ENCODE results near the gene CNTF. TPM values are rescaled to one million over a fixed set of nuclear protein-coding genes. Genes with fewer than 3 reads are reported as not detected.
A peak's percentile ranks its signal among the peaks of the same experiment; 100 is the strongest.

Gene CNTF
- total and polyA plus RNA-seq, 10 of the 15 experiments (the other 5 are each of a cell fraction or from before 2014, with no cell fraction given) = 0.16 to 2.3 (median 0.73) TPM

DNA sequence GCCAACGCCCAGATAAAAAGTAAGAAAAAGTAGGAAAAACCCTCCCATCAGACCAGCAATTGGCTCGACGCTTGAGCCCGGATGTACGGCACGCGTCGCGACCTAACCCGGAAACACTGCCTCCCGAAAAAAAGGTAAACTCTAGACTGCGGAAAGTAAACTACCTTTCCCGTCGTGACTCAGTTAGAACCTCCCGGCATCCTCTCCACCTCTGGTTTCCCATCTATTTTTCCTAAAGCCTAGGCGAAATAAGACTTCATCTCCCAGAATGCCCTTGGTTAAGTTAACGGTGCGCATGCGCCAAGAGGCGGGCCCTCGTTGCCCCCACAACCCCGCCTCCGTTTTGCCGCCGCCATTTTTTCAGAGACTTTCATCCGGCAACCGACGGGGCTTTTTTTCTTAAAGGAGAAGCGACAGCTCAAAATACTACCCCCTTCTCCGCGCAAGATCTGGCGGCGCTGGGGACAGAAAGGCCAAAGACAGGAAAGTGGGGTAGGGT is 44.3 kb upstream of the CNTF start (continued):
- TF ChIP-seq, protein P1, sequence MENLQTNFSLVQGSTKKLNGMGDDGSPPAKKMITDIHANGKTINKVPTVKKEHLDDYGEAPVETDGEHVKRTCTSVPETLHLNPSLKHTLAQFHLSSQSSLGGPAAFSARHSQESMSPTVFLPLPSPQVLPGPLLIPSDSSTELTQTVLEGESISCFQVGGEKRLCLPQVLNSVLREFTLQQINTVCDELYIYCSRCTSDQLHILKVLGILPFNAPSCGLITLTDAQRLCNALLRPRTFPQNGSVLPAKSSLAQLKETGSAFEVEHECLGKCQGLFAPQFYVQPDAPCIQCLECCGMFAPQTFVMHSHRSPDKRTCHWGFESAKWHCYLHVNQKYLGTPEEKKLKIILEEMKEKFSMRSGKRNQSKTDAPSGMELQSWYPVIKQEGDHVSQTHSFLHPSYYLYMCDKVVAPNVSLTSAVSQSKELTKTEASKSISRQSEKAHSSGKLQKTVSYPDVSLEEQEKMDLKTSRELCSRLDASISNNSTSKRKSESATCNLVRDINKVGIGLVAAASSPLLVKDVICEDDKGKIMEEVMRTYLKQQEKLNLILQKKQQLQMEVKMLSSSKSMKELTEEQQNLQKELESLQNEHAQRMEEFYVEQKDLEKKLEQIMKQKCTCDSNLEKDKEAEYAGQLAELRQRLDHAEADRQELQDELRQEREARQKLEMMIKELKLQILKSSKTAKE (IDR thresholded peaks at IDR 0.05; ENCODE audit: low read depth, poor library complexity, severe bottlenecking) = peak; percentile 32
- TF ChIP-seq MTA3 (IDR thresholded peaks at IDR 0.05; ENCODE audit: borderline replicate concordance, low read length) = no peak; the same call in 1 of the 2 replicates
- TF ChIP-seq ZNF24 (IDR thresholded peaks at IDR 0.05) = no peak
- TF ChIP-seq, protein P2, sequence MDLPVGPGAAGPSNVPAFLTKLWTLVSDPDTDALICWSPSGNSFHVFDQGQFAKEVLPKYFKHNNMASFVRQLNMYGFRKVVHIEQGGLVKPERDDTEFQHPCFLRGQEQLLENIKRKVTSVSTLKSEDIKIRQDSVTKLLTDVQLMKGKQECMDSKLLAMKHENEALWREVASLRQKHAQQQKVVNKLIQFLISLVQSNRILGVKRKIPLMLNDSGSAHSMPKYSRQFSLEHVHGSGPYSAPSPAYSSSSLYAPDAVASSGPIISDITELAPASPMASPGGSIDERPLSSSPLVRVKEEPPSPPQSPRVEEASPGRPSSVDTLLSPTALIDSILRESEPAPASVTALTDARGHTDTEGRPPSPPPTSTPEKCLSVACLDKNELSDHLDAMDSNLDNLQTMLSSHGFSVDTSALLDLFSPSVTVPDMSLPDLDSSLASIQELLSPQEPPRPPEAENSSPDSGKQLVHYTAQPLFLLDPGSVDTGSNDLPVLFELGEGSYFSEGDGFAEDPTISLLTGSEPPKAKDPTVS (IDR thresholded peaks at IDR 0.05; ENCODE audit: low read depth, low read length) = no peak
- TF ChIP-seq, protein P3, sequence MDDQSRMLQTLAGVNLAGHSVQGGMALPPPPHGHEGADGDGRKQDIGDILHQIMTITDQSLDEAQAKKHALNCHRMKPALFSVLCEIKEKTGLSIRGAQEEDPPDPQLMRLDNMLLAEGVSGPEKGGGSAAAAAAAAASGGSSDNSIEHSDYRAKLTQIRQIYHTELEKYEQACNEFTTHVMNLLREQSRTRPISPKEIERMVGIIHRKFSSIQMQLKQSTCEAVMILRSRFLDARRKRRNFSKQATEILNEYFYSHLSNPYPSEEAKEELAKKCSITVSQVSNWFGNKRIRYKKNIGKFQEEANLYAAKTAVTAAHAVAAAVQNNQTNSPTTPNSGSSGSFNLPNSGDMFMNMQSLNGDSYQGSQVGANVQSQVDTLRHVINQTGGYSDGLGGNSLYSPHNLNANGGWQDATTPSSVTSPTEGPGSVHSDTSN (IDR thresholded peaks at IDR 0.05; ENCODE audit: insufficient replicate concordance, low read depth, low read length) = no peak
- TF ChIP-seq, protein P4, sequence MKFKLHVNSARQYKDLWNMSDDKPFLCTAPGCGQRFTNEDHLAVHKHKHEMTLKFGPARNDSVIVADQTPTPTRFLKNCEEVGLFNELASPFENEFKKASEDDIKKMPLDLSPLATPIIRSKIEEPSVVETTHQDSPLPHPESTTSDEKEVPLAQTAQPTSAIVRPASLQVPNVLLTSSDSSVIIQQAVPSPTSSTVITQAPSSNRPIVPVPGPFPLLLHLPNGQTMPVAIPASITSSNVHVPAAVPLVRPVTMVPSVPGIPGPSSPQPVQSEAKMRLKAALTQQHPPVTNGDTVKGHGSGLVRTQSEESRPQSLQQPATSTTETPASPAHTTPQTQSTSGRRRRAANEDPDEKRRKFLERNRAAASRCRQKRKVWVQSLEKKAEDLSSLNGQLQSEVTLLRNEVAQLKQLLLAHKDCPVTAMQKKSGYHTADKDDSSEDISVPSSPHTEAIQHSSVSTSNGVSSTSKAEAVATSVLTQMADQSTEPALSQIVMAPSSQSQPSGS (IDR thresholded peaks at IDR 0.05; ENCODE audit: low read length) = no peak; the same call in 1 of the 2 replicates
- TF ChIP-seq TARDBP (IDR thresholded peaks at IDR 0.05; ENCODE audit: borderline replicate concordance) = no peak; the same call in 1 of the 2 replicates
- peak; percentile 66 for TF ChIP-seq NFYB (IDR thresholded peaks at IDR 0.05; ENCODE audit: insufficient read depth, low read depth, low read length)
- TF ChIP-seq, protein P5, sequence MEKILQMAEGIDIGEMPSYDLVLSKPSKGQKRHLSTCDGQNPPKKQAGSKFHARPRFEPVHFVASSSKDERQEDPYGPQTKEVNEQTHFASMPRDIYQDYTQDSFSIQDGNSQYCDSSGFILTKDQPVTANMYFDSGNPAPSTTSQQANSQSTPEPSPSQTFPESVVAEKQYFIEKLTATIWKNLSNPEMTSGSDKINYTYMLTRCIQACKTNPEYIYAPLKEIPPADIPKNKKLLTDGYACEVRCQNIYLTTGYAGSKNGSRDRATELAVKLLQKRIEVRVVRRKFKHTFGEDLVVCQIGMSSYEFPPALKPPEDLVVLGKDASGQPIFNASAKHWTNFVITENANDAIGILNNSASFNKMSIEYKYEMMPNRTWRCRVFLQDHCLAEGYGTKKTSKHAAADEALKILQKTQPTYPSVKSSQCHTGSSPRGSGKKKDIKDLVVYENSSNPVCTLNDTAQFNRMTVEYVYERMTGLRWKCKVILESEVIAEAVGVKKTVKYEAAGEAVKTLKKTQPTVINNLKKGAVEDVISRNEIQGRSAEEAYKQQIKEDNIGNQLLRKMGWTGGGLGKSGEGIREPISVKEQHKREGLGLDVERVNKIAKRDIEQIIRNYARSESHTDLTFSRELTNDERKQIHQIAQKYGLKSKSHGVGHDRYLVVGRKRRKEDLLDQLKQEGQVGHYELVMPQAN (conservative IDR thresholded peaks at IDR 0.05) = no peak
- TF ChIP-seq SMAD1 (IDR thresholded peaks at IDR 0.05; ENCODE audit: low read depth, partially characterized antibody) = no peak
- peak; percentile 80 for TF ChIP-seq NRF1 (conservative IDR thresholded peaks at IDR 0.05; ENCODE audit: low read depth, low read length)
- TF ChIP-seq TCF7 (IDR thresholded peaks at IDR 0.05; ENCODE audit: borderline replicate concordance) = no peak
- TF ChIP-seq SUPT20H (IDR thresholded peaks at IDR 0.05; ENCODE audit: borderline replicate concordance, control insufficient read depth, low read depth, low read length) = no peak
- TF ChIP-seq, protein P6, sequence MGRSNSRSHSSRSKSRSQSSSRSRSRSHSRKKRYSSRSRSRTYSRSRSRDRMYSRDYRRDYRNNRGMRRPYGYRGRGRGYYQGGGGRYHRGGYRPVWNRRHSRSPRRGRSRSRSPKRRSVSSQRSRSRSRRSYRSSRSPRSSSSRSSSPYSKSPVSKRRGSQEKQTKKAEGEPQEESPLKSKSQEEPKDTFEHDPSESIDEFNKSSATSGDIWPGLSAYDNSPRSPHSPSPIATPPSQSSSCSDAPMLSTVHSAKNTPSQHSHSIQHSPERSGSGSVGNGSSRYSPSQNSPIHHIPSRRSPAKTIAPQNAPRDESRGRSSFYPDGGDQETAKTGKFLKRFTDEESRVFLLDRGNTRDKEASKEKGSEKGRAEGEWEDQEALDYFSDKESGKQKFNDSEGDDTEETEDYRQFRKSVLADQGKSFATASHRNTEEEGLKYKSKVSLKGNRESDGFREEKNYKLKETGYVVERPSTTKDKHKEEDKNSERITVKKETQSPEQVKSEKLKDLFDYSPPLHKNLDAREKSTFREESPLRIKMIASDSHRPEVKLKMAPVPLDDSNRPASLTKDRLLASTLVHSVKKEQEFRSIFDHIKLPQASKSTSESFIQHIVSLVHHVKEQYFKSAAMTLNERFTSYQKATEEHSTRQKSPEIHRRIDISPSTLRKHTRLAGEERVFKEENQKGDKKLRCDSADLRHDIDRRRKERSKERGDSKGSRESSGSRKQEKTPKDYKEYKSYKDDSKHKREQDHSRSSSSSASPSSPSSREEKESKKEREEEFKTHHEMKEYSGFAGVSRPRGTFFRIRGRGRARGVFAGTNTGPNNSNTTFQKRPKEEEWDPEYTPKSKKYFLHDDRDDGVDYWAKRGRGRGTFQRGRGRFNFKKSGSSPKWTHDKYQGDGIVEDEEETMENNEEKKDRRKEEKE (IDR thresholded peaks at IDR 0.05) = no peak
- TF ChIP-seq ZNF274 (IDR thresholded peaks at IDR 0.05; ENCODE audit: insufficient read depth, insufficient read length) = no peak

Measured in GM12878 (cell line).